GM18861 (cell line): ENCODE results near the gene SLC4A7.

Source experiments
- ATAC-seq: cut with Tn5 transposase; IDR thresholded peaks from one replicate; pipeline ENCODE4 v1.9.1; 2021; ENCODE audit not compliant: unreplicated experiment

Gene SLC4A7

DNA sequence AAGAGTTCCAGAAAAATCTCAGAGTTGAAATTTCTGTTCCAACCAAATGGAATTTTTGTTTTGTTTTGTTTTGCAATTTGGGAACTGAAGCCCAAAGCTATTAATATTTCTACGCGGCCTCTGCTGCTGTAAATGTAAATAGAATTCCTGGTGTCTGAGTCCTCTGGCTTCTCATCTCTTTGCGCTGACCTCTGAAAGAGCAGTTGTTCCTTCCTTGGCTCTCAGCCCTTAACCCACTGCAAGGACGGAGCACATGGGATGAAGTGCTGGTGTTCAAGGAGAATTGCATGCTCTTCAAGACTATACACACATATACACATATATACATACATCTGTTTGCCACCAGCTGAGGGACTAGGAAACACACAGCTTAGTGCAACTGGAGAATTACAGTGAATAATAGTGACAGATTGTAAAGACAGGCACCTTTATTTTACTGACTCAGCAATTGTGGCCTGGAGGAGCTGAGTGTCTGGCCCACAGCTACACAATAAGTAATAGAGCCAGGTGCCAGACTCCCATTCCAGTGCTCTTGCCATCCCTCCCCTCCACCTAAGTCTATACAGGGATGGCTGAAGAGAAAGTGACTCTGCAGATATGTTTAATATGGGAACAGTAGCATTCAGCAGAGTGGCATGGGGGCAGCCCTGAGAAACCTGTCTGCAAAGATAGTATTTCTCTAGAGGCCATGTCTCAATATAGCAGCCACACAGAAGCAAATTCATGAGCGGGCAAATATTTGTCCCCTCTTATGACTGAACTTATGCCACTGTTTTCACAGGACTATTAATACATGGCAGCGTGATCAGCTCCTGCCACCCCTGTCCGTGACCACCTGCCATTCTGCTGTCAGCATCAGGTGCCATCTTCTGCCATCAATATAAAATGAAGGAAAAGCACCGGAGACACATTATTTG lies 157.3 kb downstream of the SLC4A7 start:
- no peak for ATAC-seq

DNA sequence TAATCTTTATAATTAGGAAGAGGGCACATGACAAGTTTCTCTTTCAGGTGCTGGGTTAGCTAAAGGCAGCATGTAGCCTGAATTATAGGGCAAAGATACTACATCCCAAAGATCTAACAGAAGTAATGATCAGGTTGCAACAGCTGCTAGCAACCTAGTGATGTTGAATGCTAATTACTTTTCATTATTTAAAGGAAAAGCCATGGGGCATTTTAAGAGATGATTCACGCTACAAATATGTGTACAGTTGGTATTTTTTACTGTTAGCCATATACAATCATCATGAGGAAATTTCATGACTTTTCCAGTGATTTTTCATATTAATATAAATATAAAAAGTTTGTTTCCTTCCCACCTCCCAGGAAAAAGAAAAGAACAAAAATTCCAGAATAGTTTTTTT lies 158.0 kb downstream of the SLC4A7 start:
- no peak for ATAC-seq

DNA sequence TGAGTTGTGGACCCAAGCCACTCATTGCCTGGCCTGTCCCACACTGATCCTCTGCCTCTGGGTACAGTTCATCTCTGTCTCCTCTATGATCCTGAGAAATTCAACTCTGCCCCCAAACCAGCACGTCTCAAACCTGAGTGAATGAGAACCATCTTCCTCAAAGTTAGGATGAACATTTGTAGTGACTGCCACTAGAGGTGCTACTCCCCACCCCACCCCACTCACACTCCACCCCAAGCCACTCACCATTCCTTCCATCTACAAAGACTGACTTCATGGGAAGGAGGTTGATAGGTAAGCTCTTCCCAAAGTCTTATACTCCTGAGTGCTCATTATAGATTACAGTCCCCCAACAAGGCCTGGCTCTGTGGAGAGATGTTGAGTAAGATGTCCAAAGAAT lies 158.8 kb downstream of the SLC4A7 start:
- ATAC-seq, result no peak

DNA sequence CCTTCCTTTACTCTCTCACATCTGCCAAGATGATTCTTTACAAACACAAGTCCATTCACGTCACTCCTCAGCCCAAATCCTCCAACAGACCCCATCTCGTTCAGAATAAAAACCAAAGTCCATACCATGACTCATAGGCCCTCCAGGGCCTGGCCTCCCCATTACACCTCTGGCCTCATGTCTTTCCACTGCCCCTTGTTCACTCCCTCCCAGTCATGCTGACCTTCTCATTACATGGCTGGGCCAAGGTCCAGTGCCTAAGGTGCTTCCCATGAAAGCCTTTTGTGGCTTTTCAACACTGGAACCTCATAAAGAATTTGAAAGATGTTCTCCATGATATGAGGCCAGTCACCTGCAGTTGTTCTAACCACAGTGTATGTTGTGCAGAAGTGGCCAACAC lies 159.5 kb downstream of the SLC4A7 start:
- ATAC-seq, result no peak

DNA sequence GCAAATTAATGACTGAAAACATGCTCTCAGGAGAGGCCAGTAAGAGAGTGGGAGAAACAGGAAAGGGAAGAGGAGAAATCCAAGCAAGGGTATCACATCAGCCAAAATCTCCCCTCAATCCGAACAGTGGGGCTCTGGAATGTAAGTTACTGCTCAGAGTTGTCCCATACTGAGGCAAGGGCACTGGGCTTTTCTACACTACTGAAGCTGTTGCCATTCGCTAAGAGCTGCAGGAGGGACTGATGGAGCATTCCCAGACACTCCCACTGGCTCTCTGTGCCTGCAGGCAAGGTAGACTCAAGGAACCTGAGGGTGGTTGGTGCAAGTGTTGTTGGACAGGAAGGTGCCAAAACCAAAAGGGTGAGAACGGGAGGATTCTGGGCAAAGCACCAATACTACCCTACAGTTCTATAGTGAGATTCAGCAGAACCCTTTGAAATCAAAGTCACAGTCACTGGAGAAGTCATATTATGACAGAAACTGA lies 161.1 kb downstream of the SLC4A7 start:
- ATAC-seq, result no peak
